ENCODE results near the gene METRNL. TPM values are rescaled to one million over a fixed set of nuclear protein-coding genes. Genes with fewer than 3 reads are reported as not detected.

Gene METRNL
- polyA plus RNA-seq, 3 donors: 23.5 to 134 (median 93.3) TPM

- no peak overlapping the region for H3K27ac ChIP-seq (ENCODE audit: low read depth, low read length)
- WGBS, 3 donors: 80 to 85% (median 85%) methylated on average over 25 of the region's 25 CpGs
Observed at GRCh38 chr17:83085526-83086198, 6.3 kb downstream of the METRNL start.

DNA sequence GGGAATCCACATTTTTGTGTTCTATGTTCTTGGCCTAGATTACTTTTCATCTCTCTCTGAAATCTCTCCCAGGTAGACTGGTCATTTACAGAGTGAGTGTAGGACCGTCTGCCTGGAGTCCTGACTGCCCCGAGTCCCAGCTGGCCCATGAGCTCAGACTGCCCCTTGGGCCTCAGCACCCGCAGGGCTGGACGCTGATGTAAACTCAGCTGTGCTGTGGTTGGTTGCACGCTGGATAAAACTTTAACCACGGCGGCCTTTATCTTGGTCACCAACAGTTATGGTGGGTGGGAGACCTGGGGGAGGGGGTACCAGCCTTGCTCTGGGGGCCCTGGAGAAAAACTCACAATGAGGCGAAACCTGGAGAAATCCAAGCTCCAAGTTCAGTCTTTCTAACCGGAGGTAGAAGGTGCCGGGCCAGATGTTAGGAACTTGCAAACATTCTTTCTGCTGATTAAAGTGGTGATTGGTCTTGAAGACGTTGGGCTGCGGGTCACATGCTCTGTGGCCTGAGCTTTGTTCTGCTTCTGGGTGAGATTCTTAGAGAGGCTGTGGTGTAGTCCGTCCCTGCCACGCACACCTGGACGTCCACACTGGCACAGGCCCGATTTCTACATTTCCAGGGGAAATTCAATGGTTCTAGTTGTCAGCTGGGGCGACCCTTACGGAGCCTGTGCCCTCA is 6.9 kb downstream of the METRNL start:
- H3K27ac ChIP-seq (ENCODE audit: low read depth, low read length): no peak overlapping the region
- 71 to 78% (median 72%) methylated on average over 18 of the region's 18 CpGs for WGBS, 3 donors

- H3K27ac ChIP-seq (ENCODE audit: low read depth, low read length): no peak overlapping the region
- 85 to 89% (median 86%) methylated on average over 39 of the region's 39 CpGs for WGBS, 3 donors
Observed at GRCh38 chr17:83086907-83087787, 7.7 kb downstream of the METRNL start.

DNA sequence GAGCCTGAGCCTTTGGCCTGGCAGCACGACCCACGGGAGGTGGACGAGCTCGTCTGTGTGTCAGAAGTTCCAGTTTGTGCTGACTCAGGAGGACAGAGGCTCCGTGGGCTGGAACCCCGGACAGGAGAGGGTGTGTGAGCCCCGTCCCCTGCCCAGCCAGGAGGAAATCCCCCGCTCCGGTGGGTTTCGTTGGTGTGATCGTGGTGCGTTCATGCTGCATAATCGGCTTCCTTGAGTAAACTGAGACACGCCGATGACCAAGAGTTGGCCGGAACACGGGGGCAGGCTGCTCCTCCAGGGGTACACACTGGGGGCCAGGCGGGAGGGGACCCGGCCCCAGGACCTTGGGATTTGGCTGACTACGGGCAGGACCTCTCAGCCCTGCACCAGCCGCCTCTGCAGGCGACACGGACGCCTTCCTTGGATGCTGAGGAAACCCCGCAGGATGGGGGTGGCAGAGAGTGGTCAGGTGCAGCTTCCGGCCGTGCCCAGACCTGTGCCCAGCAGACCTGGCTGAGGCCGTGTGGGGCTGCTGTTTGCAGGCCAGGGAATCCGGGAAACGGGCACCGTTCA is 8.5 kb downstream of the METRNL start:
- no peak overlapping the region for H3K27ac ChIP-seq (ENCODE audit: low read depth, low read length)
- WGBS, 3 donors: 86 to 94% (median 87%) methylated on average over 31 of the region's 31 CpGs

DNA sequence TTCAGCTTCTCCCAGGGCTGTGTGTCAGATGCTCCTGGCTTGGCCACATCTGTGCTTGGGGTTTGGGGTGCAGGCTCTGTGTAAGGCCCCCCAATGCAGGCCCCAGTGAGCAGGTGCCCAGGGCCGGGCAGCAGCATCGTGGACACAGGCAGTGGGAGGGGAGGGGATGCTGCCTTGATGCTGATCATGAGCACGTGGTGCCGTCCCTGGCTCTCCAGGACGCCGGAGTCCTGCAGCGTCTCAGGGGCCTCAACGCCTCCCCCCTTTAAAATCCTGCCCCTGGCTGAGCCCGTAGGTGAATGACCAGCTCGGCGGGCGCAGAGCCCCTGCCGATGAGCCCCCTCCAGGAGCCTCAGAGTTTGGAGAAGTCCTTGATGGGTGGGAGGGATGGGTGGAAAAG is 9.0 kb downstream of the METRNL start:
- 71 to 80% (median 76%) methylated on average over 9 to 13 of the region's 13 CpGs for WGBS, 3 donors
- no peak overlapping the region for H3K27ac ChIP-seq (ENCODE audit: low read depth, low read length)

GRCh38 chr17:83088909-83089308 is 9.5 kb downstream of the METRNL start:
- 67 to 77% (median 67%) methylated on average over 14 to 15 of the region's 15 CpGs for WGBS, 3 donors
- H3K27ac ChIP-seq (ENCODE audit: low read depth, low read length): no peak overlapping the region

DNA sequence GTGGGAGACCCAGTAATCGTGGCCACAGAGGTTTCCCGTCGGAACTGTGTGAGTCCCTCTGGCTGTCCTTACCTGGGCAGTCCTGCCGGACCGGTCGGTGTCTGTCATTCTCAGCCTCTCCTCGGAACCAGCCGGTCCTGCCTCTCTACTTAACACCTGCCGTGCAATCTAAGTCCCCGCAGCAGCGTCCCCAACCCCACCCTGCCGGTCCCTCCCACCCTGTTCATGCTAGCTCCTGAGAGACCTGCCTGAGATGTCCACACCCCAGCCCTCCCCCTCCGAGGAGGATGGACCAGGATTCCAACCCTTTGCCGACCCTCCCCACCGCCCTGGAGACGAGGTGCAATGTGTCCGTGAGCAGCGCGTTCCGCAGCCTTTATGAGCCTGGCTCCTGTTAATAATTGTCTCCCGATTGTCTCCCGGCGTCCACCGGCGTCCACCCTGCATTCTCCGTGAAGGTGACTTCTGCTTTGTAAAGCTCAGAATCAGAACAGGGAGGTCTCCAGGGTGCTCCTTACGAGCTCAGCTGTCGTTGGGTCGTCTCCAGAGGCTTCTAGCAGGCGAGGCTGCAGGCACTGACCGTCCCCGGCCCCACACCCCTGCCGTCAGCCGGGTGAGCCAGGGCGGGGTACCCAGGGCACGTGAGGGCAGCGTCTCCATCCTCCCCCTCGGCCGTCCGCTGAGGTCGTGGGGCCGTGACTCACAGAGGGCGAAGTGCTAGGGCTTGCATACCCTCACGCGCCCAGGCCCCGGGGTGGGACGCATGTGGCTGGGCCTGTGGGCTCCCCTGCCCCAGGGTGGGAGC is 10.1 kb downstream of the METRNL start:
- no peak overlapping the region for H3K27ac ChIP-seq (ENCODE audit: low read depth, low read length)
- WGBS, 3 donors: 71 to 77% (median 76%) methylated on average over 40 to 47 of the region's 47 CpGs

DNA sequence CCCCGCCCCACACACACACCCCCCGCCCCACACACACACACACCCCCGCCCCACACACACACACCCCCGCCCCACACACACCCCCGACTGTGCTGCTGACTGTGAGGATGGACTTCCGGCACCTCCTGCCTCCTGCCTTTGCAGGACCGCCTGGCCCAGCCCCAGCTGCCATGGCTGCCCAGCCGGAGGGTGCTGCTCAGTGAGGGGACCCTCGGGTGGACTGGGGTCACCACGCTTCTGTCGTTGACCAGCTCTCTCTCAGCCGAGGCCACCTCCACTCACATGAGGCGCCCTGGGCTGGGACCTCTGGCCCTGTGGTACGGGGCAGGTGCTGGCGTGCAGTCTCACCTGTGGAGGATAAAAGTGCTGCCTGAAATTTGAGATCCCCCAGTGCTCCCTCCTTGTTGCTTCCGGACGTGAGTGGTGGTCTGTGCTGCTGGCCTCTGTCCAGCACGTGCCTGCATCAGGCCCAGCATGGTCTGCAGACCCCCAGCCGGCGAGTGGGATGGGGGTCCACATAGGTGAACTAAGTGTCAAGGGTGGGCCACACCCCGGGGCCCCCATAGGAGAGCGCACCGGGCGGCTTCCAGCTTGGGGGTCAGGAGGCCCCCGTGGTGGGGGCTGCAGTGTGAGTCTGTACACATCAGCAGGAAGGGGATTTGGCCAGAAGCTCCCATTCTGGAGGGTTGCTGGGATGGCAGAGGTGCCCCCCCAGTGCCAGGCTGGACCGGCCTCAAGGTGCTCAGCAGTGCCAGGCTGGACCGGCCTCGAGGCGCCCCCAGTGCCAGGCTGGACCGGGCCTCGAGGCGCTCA is 11.2 kb downstream of the METRNL start:
- H3K27ac ChIP-seq (ENCODE audit: low read depth, low read length): no peak overlapping the region
- 48 to 77% (median 71%) methylated on average over 29 to 32 of the region's 32 CpGs for WGBS, 3 donors

DNA sequence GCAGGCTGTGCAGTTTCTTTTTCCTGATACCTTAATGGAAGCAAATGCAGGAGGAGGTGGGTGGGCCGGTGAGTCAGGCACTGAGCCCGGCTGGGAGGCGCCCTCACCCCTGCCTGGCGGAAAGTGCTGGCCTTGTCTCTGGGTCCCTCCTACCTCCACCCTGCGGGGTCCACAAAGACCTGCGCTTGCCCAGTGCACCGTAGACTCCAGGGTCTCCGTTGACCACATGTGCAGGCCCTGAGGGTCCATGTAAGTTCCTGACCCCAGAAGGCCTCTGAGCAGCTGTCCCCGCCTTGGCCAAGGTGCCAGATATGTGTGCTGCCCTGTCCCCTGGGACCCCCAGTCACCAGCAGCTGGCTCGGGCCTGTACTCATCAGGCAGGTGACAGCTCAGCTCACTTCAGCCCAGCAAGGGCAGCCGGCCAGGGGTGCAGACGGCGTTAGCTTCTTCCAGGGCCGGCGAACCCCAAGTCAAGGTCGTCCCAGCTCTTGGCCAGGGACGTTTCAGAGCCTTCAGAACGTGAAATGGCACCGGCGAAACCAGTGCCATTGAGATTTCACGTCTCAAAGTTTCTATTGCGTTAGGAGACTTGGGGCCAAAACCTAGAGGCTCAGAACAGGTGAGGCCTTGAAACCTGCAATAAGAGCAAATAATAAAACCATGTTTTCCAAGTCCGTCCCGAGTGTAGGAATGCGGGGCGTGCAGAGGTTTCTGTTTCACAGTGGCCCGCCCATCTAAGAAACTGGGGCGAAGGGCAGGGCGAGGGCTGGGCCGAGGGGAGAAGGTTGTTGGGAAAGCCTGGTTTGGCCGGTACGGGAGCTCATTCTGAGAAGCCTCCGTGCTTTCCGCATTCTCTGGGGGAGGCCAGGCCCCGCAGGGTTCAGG is 12.1 kb downstream of the METRNL start:
- H3K27ac ChIP-seq (ENCODE audit: low read depth, low read length): no peak overlapping the region
- WGBS, 3 donors: 22 to 61% (median 61%) methylated on average over 34 to 35 of the region's 35 CpGs

DNA sequence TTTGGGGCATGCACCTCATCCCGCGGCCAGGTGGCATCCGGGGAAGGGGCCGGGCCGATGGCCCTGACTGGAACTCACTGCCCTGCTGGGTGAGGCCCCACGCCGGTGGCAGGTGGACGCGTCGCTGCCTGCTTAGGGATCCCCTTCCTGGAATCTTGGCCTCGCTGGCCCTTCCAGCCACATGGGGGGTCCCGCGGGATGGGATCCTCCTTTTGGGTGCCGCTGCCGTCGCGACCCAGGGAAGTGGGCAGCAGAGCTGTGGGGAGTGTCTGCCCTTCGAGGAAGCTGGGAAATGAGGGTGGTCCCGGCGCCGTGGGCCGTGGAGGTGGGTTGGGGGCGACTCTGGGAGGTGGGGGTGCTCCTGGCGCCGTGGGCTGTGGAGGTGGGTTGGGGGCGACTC is 12.8 kb downstream of the METRNL start:
- H3K27ac ChIP-seq (ENCODE audit: low read depth, low read length): no peak overlapping the region
- 72 to 85% (median 75%) methylated on average over 22 to 26 of the region's 26 CpGs for whole genome bisulfite sequencing, 3 donors

- peak overlapping the region; percentile 32 for H3K27ac ChIP-seq (ENCODE audit: low read depth, low read length)
Observed at GRCh38 chr17:83092931-83093330, 13.5 kb downstream of the METRNL start.

DNA sequence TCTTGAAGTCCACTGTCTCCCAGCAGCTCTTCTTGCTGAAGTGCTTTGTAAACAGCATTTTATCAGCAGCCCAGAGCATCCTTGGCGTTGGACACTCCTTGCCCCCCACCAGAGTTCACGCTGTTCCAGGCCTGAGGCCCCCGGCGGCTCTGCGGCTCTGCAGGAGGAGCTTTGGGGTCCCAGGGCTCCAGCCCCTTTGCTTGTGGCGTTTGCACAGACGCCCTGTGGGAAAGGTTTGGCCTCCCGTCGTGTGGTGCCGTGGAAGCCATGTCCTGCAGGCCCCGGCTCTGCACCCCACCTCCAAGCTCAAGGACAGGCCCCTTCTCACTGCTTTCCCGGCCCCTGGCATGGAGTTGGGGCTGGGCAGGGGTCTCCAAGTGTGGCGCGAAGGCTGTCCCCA is 14.1 kb downstream of the METRNL start:
- H3K27ac ChIP-seq (ENCODE audit: low read depth, low read length): no peak overlapping the region
- WGBS, 3 donors: 93% methylated on average over 14 of the region's 14 CpGs

More at GRCh38 chr17:83092931-83093330, 13.5 kb downstream of the METRNL start:
- WGBS, 3 donors: 71 to 85% (median 85%) methylated on average over 22 of the region's 22 CpGs

DNA sequence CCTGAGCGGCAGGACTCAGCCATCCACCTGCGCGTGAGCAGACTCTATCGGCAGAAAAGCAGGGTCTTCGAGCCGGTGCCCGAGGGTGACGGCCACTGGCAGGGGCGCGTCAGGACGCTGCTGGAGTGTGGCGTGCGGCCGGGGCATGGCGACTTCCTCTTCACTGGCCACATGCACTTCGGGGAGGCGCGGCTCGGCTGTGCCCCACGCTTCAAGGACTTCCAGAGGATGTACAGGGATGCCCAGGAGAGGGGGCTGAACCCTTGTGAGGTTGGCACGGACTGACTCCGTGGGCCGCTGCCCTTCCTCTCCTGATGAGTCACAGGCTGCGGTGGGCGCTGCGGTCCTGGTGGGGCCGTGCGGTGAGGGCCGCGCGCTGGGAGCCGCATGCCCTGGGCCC is 14.9 kb downstream of the METRNL start:
- 91 to 96% (median 93%) methylated on average over 32 of the region's 32 CpGs for WGBS, 3 donors
- no peak overlapping the region for H3K27ac ChIP-seq (ENCODE audit: low read depth, low read length)

GRCh38 chr17:83095016-83095415 is 15.6 kb downstream of the METRNL start:
- WGBS, 3 donors: 94 to 96% (median 94%) methylated on average over 23 of the region's 23 CpGs
- H3K27ac ChIP-seq (ENCODE audit: low read depth, low read length): no peak overlapping the region

- WGBS, 3 donors: 59 to 93% (median 88%) methylated on average over 26 of the region's 26 CpGs
- no peak overlapping the region for H3K27ac ChIP-seq (ENCODE audit: low read depth, low read length)
Observed at GRCh38 chr17:83096401-83097224, 17.2 kb downstream of the METRNL start.

GRCh38 chr17:83097831-83098230 is 18.4 kb downstream of the METRNL start:
- H3K27ac ChIP-seq (ENCODE audit: low read depth, low read length): no peak overlapping the region

More at GRCh38 chr17:83097831-83098230, 18.4 kb downstream of the METRNL start:
- 57 to 70% (median 61%) methylated on average over 14 of the region's 14 CpGs for WGBS, 3 donors

All from adipose tissue (tissue), 3 donors.